Hepatocyte (in vitro differentiated cells): ENCODE data around the gene MTCH2.

Experiments
- CTCF ChIP-seq: fragments of 200-600 bp; sonication (generic); IDR thresholded peaks from 2 replicates; pipeline ENCODE4 v1.5.1; 2016; ENCODE audit warnings: antibody characterized with exemption, mild to moderate bottlenecking; ENCODE audit not compliant: poor library complexity
- EZH2 ChIP-seq: fragments of 200-600 bp; sonication (generic); IDR thresholded peaks from 2 replicates; pipeline ENCODE4 v1.6.1; 2016; ENCODE audit warnings: antibody characterized with exemption, mild to moderate bottlenecking, borderline replicate concordance

GRCh38 chr11:47667555-47667954 is 25.2 kb upstream of the MTCH2 start:
- TF ChIP-seq CTCF, result no peak
- no peak for TF ChIP-seq EZH2
